Activated T-cell treated with anti-CD3 and anti-CD28 coated beads for 48 hours (primary cell): ENCODE results near the gene HIBADH.

Experiments
- DNase-seq: peaks from one replicate; pipeline ENCODE4 v3.0.0-alpha.2; 2020; ENCODE audit warnings: low read depth

HIBADH gene

DNA sequence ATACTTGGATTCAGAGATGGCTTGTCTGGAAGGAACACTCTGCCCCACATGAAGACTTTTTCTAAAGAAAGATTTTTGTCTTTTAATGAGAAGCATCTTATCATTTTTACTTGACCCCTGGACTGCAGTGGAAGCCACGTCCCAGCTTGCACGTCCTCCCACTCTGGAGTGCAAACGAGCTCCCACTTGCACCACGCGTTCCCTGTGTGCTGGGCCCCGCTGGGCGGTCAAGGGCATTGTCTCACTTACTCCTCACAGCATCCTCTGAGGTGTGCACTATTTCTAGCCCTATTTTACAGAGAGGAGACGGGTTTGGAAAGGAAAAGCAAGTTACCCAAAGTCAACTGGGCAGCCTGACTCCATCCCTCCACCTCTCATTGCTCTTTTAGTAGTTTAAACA, 175.2 kb downstream of the HIBADH start:
- no peak for DNase-seq

DNA sequence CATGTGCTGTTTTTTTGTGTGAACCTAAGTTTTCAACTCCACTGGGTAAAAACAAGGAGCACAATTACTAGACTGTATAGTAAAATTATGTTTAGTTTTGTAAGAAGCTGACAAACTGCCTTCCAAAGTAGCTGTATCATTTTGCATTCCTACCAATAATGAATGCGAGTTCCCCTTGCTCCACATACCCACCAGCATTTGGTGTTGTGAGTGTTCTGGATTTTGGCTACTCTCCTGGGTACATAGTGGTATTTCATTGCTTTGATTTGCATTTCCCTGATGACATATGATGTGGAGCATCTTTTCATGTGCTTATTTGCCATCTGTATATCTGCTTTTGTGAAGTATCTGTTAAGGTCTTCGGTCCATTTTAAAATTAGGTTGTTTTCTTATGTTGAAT, 178.2 kb downstream of the HIBADH start:
- DNase-seq, result no peak

- no peak for DNase-seq
Measured at GRCh38 chr7:27482219-27482618, 180.5 kb downstream of the HIBADH start.

DNA sequence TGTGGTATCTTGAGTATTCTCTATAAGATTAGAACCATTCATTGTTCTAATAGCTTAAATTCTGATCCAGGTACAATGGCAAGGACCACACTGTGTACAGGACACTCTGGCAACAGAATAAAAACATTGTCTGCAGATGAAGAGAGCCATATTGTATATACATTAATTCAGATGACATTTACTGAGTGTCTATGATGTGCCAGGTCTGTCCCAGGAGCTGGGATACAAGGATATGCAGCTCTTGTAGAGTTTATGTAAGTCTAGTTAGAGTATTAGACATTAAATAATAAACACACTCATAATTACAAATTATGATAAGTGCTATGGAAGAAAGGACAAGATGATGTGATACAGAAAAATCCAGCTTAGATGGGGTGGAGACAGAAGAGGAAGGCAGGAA, 184.1 kb downstream of the HIBADH start:
- no peak for DNase-seq

- DNase-seq, result no peak
Measured at GRCh38 chr7:27478084-27478483, 184.6 kb downstream of the HIBADH start.

DNA sequence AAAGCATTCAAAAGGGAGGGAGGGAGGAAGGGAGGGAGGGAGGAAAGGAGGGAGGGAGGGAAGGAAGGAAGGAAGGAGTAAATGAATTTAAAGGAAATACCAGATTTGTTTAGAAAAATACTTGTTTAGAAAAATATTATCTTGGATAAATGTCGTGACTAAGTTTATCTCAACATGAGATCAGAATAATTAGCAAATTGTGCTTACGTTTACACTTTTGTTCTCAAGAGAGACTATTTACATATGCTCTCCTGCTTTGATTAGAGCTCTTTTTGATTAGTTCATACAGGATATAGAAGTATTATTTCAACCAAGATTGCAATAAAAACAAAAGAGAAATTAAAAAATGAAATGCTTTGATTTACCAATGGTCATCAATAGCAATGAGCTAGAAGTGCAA, 186.2 kb downstream of the HIBADH start:
- DNase-seq, result no peak
